Stimulated activated CD4-positive, alpha-beta T cell treated with anti-CD3 and anti-CD28 coated beads, TNF-alpha, amount 100 ng/mL, for 24 hours (primary cell): ENCODE measurements around the gene CNTNAP2.
"Not testable (repeated sequence)": the region's sequence is repeated elsewhere in the genome, so short reads cannot be mapped to it uniquely, and the experiment has no call there.

Source experiments
- DNase-seq, 3 experiments: peaks; one replicate each; pipeline ENCODE4 v3.0.0-alpha.2; 2020; ENCODE audit warnings: low read depth in 3 of 3

Gene CNTNAP2

GRCh38 chr7:148436571-148436970, 2320.0 kb downstream of the CNTNAP2 start:
- no peak for DNase-seq

DNA sequence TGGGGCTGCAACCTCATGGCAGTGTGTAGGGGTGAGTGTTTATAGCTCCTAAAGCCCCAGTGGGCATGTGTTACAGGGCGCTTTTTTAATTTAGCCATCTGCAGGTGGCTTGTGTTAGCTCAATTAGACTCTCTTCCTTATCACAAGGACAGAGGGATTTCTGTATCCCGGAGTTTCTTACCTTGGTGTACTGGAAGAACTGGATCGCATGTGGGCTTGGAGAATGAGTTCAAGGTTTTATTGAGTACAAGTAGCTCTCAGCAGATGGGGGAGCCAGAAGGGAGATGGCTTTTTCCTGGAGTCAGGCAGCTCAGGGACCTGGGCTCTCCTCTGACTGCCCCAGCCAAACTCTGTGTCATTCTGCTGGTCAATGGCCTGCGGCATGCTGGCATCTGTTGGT, 2320.4 kb downstream of the CNTNAP2 start:
- no peak for DNase-seq

DNA sequence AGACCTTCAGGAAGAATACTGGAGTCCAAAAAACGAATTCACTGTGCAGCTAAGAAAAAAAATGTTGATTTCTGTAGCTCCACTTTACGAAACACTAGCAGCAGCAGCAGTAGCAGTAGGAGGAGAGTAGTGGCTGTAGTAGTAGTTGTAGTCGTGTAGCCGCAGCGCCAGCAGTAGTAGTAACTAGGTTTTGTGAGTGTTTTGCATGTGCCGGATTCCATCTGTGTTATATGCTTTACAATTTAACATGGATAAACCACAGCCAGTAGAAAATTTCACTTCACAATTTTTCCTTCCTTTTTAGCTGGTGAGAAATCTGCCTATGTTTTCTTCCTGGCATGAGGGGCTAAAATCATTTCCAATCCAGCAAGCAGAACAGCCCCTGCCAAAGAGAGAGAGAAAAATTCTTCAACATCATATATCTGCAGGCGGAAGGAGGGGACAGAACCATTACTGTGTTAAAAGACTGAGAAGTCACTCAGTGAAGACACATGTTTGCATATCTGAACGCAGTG, 2325.6 kb downstream of the CNTNAP2 start:
- DNase-seq = no peak

- no peak for DNase-seq
Measured at GRCh38 chr7:148442933-148443332, 2326.3 kb downstream of the CNTNAP2 start.

DNA sequence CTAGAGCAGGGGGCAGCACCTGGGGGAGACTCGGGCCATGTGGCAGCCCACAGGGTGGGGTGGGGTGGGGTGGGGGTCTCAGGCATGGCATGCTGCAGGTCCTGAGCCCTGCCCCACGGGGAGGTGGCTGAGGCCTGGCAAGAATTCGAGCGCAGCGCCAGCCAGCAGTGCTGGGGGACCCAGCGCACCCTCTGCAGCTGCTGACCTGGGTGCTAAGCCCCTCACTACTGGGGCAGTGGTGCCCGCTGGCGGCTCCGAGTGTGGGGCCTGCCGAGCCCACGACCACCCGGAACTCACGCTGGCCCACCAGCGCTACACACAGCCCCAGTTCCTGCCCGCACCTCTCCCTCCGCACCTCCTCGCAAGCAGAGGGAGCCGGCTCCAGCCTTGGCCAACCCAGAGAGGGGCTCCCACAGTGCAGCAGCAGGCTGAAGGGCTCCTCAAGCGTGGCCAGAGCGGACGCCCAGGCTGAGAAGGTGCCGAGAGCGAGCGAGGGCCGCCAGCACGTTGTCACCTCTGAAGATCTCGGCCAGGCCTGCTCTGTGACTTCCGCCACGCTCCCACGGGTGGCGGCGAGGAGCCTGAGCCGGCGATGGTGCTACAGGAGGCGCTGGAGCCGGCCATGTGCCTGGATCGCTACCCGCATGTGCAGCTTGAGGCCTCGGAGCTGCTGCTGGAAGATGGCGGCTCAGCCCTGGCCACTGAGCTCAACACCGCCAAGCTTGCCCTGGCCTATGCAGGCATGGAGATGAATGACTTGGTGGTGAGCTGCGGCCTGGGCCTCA, 2328.9 kb downstream of the CNTNAP2 start:
- no peak for DNase-seq

DNA sequence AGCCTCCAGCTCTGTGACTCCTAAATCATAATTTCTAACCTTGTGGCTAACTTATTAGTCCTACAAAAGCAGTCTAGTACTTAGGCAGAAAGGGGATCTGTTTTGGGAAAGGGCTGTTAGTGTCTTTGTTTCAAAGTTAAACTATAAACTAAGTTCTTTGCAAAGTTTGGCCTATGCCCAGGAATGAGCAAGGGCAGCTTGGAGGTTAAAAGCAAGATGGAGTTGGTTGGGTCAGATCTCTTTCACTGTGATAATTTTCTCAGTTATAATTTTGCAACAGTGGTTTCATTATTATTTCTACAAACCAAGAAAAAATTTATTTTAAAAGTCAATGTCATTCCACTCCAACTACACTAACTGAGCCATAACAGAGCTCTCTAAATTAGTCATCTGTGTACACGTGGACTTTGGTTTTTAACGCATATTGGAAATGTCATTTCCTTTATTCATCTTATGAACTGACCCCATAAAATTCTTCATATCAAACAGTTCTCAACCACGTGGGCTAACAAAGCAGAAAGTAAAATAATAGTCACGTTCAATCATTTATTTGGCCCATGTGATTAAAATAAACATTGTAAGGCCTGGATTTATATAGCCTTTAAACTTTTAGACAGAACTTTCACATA, 2330.7 kb downstream of the CNTNAP2 start:
- DNase-seq = no peak

DNA sequence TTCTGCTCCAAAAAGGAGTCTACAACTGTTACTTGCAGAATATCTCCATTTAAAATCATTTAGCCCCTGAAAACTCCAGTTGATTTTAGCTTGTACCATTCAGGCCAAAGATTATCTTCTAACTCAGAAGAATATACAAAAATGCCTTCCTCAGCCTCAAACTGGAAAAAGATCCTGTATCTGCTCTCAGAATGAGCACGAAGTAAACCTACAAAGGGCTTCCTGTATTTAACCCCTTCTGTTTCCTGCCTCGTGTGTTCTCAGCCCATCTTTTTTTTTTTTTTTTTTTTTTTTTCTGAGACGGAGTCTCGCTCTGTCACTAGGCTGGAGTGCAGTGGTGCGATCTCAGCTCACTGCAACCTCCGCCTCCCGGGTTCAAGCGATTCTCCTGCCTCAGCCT, 2334.9 kb downstream of the CNTNAP2 start:
- not testable (repeated sequence) for DNase-seq

DNA sequence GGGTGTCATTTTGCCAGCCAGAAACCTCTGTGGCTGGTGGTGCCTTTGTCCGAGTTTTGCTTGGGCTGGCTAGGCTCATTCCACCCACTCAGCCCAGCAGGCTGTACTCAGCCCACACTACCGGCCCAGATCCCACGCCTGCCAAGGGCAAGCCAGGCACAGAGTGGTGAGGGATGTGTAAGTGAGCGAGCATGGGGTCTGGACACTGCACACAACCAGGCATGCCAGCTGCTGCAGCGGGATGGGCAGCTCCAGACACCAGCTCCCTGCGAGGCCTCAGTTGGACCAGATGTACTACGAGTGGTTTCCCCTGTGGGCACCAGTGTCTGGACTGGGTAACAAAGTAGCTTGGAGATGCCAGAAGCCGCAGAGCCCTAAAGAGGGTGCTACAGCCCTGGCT, 2339.8 kb downstream of the CNTNAP2 start:
- no peak for DNase-seq

DNA sequence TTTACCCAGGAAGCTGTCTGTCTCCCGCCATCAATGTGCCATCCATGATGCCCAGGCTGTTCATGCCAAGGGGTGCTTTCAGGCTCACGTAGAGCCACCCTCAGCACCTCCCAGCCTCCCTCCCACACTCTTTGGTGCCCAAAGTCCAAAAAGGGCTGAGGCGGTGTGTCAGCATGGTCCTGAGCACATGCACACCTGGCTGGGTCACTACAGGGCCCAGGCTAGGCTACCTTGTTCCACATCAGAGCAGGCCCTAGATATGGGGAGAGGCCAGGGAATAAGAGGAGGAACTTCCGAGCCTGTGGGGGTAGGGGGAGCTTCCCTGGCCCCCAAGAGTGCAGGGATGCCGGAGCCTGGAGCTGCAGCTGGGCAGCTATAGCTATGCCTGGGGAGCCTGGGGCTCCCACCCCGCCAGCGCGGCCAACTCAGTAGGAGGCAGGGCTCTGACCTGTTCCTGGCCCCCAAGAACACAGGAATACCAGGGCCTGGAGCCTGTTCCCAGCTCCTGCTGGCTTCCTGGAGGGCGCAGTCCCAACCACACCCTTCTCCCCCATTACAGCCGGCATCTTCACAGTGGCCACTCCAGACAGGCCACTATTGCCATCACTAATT, 2340.8 kb downstream of the CNTNAP2 start:
- no peak for DNase-seq

DNA sequence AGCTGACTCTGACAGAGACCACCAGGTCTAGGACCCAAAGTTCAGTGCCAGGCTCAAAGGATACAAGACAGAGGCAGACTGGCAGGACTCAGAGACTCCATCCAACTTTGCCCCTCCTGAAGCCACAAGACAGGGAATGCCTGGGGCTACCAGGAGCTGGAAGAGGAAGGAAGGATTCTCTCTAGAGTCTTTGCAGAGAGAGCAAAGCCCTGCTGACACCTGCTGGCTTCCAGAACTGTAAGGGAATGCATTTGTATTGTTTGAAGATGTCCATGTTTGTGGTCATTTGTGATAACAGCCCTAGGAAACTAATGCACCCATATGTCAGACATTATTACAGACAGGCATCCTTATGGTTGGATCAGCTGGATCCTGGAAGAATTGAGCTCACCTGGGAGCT, 2341.7 kb downstream of the CNTNAP2 start:
- DNase-seq = no peak

- no peak for DNase-seq
Measured at GRCh38 chr7:148461392-148462179, 2345.0 kb downstream of the CNTNAP2 start.

DNA sequence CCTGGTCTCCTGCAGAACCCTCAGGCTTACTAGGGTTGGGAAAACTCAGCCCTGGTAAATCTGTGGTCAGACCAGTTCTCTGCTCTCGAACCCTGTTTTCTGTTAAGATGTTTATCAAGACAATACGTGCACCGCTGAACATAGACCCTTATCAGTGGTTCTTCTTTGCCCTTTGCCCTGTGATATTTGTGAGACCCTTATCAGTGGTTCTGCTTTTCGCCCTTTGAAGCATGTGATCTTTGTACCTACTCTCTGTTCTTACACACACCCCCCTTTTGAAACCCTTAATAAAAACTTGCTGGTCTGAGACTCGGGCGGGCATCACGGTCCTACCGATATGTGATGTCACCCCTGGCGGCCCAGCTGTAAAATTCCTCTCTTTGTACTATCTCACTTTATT, 2346.2 kb downstream of the CNTNAP2 start:
- not testable (repeated sequence) for DNase-seq

DNA sequence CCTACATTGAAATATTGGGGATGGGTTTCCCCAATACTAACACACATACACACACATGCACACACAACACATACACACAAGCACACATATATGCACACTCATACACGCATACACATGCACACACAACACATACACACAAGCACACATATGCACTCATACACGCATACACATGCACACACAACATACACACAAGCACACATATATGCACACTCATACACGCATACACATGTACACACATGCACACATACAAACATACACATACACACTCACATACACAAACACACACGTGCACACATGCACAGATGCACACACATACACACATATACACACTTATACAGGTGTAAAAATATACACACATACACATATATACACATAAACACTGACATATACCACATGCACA, 2346.6 kb downstream of the CNTNAP2 start:
- no peak for DNase-seq

GRCh38 chr7:148464947-148465346, 2348.3 kb downstream of the CNTNAP2 start:
- no peak for DNase-seq

GRCh38 chr7:148465441-148465840, 2348.8 kb downstream of the CNTNAP2 start:
- DNase-seq = not testable (repeated sequence)

DNA sequence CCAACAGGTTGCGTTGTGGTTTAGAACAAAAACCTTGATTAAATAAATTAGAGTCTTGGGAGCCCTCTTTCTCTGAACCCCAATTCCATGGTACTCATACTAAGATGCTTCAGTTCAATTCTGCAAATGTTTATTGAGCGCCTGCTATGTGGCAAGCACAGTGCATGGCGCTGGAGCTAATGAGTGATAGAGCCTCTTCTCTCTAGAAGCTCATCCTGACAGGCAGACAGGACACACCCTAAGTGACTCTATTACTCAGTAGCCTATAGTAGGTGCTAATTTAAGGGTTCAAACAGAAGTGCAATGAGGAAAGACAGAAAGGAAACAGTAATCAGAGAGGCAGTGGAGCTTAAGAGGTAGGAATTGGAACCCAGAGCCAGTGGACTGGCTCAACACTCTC, 2349.5 kb downstream of the CNTNAP2 start:
- no peak for DNase-seq

GRCh38 chr7:148468700-148469098, 2352.1 kb downstream of the CNTNAP2 start:
- DNase-seq = no peak
